Lower lobe of right lung (tissue), 2 donors: ENCODE results near the gene GPD2. TPM values are rescaled to one million over a fixed set of nuclear protein-coding genes. Genes with fewer than 3 reads are reported as not detected.

Experiments
- ATAC-seq, 2 donors: fragments of 200-7000 bp; cut with Tn5 transposase; one replicate each; pipeline ENCODE4 v1.9.1; 2020 to 2022; ENCODE audit warnings: mild to moderate bottlenecking in 2 of 2, moderate library complexity in 2 of 2
- DNase-seq: peaks from one replicate; pipeline ENCODE4 v3.0.0-alpha.2; 2020
- H3K27ac ChIP-seq: fragments of 200-600 bp; one replicate; pipeline ENCODE4 v1.8.0; 2022
- H3K27me3 ChIP-seq: fragments of 200-600 bp; one replicate; pipeline ENCODE4 v1.8.0; 2022; ENCODE audit warnings: low read depth
- H3K36me3 ChIP-seq: fragments of 200-600 bp; one replicate; pipeline ENCODE4 v1.8.0; 2022; ENCODE audit warnings: mild to moderate bottlenecking
- H3K4me1 ChIP-seq: fragments of 200-600 bp; one replicate; pipeline ENCODE4 v1.8.0; 2022
- H3K4me3 ChIP-seq: fragments of 200-600 bp; one replicate; pipeline ENCODE4 v1.8.0; 2022; ENCODE audit warnings: mild to moderate bottlenecking
- H3K9me3 ChIP-seq: fragments of 200-600 bp; one replicate; pipeline ENCODE4 v1.8.0; 2022
- intact Hi-C: fragments of 100-400 bp; cut with DNase I; formaldehyde crosslinking; loops from one replicate; pipeline ENCODE4 v1.11.0; 2022
- total RNA-seq: library from RNA; stranded (reverse); fragmentation: NEBNext Ultra II Directional; extraction: Animal tissue kit (Norgen Biotek cat#: 25700); gene quantifications from one replicate; pipeline ENCODE4 v1.2.1, GENCODE V29; 2021
- TF ChIP-seq, protein P1 (sequence below): fragments of 200-600 bp; IDR thresholded peaks from one replicate; pipeline ENCODE4 v1.8.0; 2022; ENCODE audit warnings: antibody characterized with exemption, mild to moderate bottlenecking
- donor health status: DM: no; HTN: yes; CAD: no; lungs with severe emphysema.

GPD2 gene
- total RNA-seq, 1 donor from 2014 or later, result 50.4 TPM

DNA sequence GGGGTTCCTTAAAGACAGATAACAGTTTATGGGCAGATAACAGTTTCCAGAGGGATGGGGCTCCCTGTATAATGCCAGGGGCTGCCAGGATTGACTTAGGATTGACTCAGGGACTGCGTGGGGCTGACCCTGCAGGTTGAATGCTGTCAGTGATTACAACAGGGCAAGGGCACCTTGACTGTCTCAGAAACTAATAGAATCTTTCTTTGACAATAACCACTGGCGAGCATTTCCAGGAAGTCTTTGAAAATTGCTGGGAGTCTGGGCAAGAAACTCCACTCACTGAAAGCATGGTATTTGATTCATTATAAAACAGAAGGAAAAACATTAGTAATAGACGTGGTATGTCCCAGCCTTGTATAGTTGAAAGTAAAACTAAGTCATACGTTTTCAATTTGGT is 101.0 kb downstream of the GPD2 start:
- TF ChIP-seq, protein P1, sequence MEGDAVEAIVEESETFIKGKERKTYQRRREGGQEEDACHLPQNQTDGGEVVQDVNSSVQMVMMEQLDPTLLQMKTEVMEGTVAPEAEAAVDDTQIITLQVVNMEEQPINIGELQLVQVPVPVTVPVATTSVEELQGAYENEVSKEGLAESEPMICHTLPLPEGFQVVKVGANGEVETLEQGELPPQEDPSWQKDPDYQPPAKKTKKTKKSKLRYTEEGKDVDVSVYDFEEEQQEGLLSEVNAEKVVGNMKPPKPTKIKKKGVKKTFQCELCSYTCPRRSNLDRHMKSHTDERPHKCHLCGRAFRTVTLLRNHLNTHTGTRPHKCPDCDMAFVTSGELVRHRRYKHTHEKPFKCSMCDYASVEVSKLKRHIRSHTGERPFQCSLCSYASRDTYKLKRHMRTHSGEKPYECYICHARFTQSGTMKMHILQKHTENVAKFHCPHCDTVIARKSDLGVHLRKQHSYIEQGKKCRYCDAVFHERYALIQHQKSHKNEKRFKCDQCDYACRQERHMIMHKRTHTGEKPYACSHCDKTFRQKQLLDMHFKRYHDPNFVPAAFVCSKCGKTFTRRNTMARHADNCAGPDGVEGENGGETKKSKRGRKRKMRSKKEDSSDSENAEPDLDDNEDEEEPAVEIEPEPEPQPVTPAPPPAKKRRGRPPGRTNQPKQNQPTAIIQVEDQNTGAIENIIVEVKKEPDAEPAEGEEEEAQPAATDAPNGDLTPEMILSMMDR, result no peak
- no peak overlapping the region for H3K27ac ChIP-seq
- peaks cover 8% of the 10 kb centered on the region for H3K4me1 ChIP-seq
- H3K4me3 ChIP-seq, result no peak overlapping the region
- DNase-seq, result no peak
- no peaks in the 10 kb centered on the region for H3K36me3 ChIP-seq
- intact Hi-C loops, result no loop called here
- no peak for ATAC-seq
- H3K9me3 ChIP-seq, result no peaks in the 10 kb centered on the region
- H3K27me3 ChIP-seq, result no peaks in the 10 kb centered on the region

DNA sequence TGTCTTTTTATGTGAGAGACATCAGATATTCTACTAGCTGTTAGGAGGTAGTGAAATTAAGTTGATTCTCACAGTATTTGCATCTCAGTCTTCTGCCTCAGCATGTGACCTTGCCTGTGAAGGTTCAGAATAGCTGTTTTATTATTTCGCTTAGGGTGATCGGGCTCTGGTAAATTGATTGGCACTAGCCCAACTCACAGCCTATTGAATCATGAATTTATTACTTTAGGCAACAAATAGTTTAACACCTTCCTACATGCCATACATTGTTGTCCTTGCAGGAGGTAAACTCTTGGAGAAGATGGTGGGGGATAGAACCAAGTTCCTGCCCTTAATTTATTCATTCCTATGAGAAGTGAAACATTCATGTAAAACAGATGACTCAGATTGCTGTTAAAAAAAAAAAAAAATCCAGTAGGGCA is 101.9 kb downstream of the GPD2 start:
- no peak overlapping the region for H3K27ac ChIP-seq
- intact Hi-C loops, result no loop called here
- H3K4me1 ChIP-seq, result peaks cover 8% of the 10 kb centered on the region
- TF ChIP-seq, protein P1, result no peak
- no peaks in the 10 kb centered on the region for H3K9me3 ChIP-seq
- H3K4me3 ChIP-seq, result no peak overlapping the region
- no peaks in the 10 kb centered on the region for H3K36me3 ChIP-seq
- ATAC-seq, result no peak
- DNase-seq, result no peak
- H3K27me3 ChIP-seq, result no peaks in the 10 kb centered on the region

DNA sequence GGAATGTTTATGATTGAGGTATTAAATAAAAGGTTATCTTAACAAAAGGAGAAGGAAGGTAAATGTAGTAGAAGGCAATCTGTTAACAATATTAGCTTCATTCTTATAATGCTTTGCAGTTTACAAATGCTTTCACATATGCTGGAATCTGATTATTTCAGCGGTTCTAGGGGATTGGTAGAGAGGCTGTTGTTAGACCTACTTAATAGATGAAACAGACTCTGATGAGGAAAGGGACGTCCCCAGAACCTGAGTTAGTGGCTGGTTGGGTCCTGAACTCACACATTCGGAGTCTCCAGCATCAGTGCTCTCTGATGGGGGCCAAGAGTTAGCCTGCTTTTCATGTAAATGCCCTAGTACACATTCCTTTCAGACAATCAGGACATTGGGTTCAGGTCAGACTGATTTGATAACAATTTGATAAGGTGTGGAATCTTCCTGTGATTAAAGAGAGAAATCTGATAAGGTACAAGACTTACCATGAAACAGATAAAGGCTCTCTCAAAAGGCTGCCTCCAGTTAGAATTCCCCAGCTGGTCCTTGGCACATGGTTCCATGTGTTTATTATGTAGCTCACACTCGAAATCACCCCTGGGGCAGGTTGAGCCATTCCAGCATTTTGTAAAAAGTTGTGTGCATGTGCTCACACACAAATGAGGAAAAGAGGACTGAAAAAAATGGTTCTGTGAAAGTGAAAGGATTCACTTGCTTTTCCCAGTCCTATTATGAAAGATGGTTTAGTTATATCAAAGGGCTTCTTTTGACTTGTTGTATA is 103.1 kb downstream of the GPD2 start:
- no peaks in the 10 kb centered on the region for H3K36me3 ChIP-seq
- H3K27ac ChIP-seq, result no peak overlapping the region
- DNase-seq, result no peak
- intact Hi-C loops, result no loop called here
- no peak overlapping the region for H3K4me3 ChIP-seq
- no peak for ATAC-seq
- TF ChIP-seq, protein P1, result no peak
- no peaks in the 10 kb centered on the region for H3K9me3 ChIP-seq
- no peaks in the 10 kb centered on the region for H3K27me3 ChIP-seq
- peaks cover 8% of the 10 kb centered on the region for H3K4me1 ChIP-seq

DNA sequence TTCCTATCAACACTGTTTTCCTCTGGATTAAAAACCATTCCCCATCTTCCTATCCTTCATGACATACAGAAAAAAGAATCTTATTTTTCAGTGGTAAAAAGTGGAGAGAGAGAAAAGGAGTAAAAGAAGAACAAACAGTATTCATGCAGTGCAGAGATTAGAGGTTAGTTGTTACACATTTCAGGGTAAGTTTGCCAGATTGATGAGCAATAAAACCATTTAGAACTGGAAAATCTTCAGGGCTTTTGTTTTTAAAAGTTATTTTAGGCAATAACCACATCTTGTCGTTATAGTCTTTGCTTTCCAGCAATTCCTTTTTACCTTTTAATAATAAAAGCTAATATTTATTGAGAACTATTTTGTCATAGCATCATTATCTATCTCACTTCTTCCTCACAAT is 104.5 kb downstream of the GPD2 start:
- Histone ChIP-seq H3K4me3 (no peak overlapping the region), H3K4me1 (peaks cover 8% of the 10 kb centered on the region), H3K9me3 (no peaks in the 10 kb centered on the region), H3K27me3 (no peaks in the 10 kb centered on the region), H3K36me3 (no peaks in the 10 kb centered on the region), H3K27ac (no peak overlapping the region)
- no peak for ATAC-seq
- TF ChIP-seq, protein P1, result no peak
- intact Hi-C loops, result no loop called here
- no peak for DNase-seq

DNA sequence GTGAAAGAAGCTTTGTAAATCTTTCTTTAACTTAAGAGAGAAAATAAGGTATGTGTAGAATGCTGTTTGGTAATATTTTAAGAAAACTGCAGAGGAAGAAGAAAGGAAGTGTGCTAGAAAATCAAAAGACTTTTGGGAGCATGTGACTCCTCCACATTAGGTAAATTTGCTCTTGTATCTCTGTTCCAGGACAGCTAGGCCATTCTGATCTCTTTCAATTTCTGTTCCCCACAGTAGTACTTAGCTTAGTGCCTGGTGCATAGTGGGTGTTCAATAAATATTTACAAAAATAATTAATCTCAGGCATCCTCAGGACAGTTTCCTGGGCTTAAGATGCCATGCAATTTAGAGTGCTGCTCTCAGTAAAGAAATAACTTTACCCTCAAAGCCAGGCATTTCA is 105.0 kb downstream of the GPD2 start:
- DNase-seq (no peak), ATAC-seq (no peak)
- Histone ChIP-seq H3K9me3 (no peaks in the 10 kb centered on the region), H3K4me1 (peaks cover 8% of the 10 kb centered on the region), H3K36me3 (no peaks in the 10 kb centered on the region), H3K27ac (no peak overlapping the region), H3K4me3 (no peak overlapping the region), H3K27me3 (no peaks in the 10 kb centered on the region)
- TF ChIP-seq, protein P1, result no peak
- intact Hi-C loops, result no loop called here
